Progenitor cell of endocrine pancreas (in vitro differentiated cells): ENCODE results near the gene CTU2. TPM values are rescaled to one million over a fixed set of nuclear protein-coding genes. Genes with fewer than 3 reads are reported as not detected.
"Not testable (repeated sequence)": the region's sequence is repeated elsewhere in the genome, so short reads cannot be mapped to it uniquely, and the experiment has no call there.

Experiments
- DNase-seq: peaks from one replicate; pipeline ENCODE4 v3.0.0; 2021; ENCODE audit warnings: low spot score; ENCODE audit not compliant: unreplicated experiment
- H3K27ac Mint-ChIP-seq: 2 replicates; pipeline ENCODE4 v1.8.0; 2021; ENCODE audit warnings: mild to moderate bottlenecking, moderate library complexity, mixed read lengths
- H3K27me3 Mint-ChIP-seq: 2 replicates; pipeline ENCODE4 v1.8.0; 2021; ENCODE audit warnings: mixed read lengths
- H3K36me3 Mint-ChIP-seq: 2 replicates; pipeline ENCODE4 v1.8.0; 2022; ENCODE audit warnings: mixed read lengths; ENCODE audit not compliant: insufficient read depth
- H3K4me1 Mint-ChIP-seq: 2 replicates; pipeline ENCODE4 v1.8.0; 2021; ENCODE audit warnings: low read depth, mixed read lengths
- H3K4me3 Mint-ChIP-seq: 2 replicates; pipeline ENCODE4 v1.8.0; 2021; ENCODE audit warnings: low read depth, mild to moderate bottlenecking, moderate library complexity, mixed read lengths
- H3K9me3 Mint-ChIP-seq: 2 replicates; pipeline ENCODE4 v1.8.0; 2021; ENCODE audit warnings: low read depth, mixed read lengths
- total RNA-seq: library from RNA; stranded (reverse); gene quantifications from 2 replicates; pipeline ENCODE4 v1.2.1, GENCODE V29; 2021
- TF ChIP-seq, protein P1 (sequence below): fragments of 200-600 bp; sonication (generic); IDR thresholded peaks from one replicate; pipeline ENCODE4 v1.5.0; 2021; ENCODE audit warnings: antibody characterized with exemption, mild to moderate bottlenecking; ENCODE audit not compliant: unreplicated experiment

CTU2 gene
- total RNA-seq, 1 donor from 2014 or later: 17.2 TPM

DNA sequence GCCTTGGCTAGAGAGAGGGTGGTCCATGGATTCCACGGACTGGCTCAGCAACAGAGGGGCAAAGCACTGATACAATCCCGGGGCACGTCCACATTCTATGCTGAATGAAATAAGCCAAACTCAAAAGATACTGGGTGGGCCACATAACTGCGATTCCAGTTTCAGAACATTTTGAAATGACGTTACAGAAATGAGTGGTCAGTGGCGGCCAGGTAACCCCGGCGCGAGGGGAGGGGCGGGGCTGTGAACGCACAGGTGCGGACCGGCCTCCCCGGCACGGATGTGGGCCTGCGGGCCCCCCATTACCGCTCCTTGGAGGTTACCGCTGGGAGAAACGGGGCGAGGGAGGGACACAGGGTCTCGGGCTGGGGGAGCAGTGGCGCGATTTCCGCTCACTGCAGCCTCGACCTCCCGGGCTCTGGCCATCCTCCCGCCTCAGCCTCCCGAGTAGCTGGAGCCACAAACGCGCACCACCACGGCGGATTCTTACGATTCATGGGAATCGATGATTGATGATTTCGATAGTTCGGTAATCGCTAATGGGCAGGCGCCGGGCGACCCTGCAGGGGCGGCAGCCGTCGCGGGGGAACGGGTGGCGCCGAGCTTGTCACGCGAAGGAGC is 44.0 kb upstream of the CTU2 start:
- TF ChIP-seq, protein P1, sequence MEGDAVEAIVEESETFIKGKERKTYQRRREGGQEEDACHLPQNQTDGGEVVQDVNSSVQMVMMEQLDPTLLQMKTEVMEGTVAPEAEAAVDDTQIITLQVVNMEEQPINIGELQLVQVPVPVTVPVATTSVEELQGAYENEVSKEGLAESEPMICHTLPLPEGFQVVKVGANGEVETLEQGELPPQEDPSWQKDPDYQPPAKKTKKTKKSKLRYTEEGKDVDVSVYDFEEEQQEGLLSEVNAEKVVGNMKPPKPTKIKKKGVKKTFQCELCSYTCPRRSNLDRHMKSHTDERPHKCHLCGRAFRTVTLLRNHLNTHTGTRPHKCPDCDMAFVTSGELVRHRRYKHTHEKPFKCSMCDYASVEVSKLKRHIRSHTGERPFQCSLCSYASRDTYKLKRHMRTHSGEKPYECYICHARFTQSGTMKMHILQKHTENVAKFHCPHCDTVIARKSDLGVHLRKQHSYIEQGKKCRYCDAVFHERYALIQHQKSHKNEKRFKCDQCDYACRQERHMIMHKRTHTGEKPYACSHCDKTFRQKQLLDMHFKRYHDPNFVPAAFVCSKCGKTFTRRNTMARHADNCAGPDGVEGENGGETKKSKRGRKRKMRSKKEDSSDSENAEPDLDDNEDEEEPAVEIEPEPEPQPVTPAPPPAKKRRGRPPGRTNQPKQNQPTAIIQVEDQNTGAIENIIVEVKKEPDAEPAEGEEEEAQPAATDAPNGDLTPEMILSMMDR: no peak
- Mint-ChIP-seq H3K27me3 (no peaks in the 10 kb centered on the region), H3K36me3 (peaks cover 4% of the 10 kb centered on the region), H3K9me3 (no peaks in the 10 kb centered on the region), H3K27ac (peak overlapping the region; percentile 55), H3K4me1 (peaks cover 6% of the 10 kb centered on the region), H3K4me3 (peak overlapping the region; percentile 89)
- DNase-seq: peak; percentile 16

GRCh38 chr16:88662843-88663606 is 43.3 kb upstream of the CTU2 start, which contains the start of gene MVD:
Gene MVD, minus strand, starts transcription at chr16:88663091. Its CDS starts 11 bp downstream, at chr16:88663080.
- Mint-ChIP-seq H3K27ac (peak within 1 kb of the TSS; percentile 93), H3K4me3 (peak within 1 kb of the TSS; percentile 89), H3K36me3 (peaks cover 4% of the 10 kb centered on the region), H3K4me1 (peaks cover 6% of the 10 kb centered on the region), H3K9me3 (no peaks in the 10 kb centered on the region), H3K27me3 (no peaks in the 10 kb centered on the region)
- TF ChIP-seq, protein P1: no peak
- peak; percentile 95 for DNase-seq

- Mint-ChIP-seq H3K27ac (no peak overlapping the region), H3K4me1 (peaks cover 6% of the 10 kb centered on the region), H3K36me3 (peaks cover 3% of the 10 kb centered on the region), H3K9me3 (no peaks in the 10 kb centered on the region), H3K27me3 (no peaks in the 10 kb centered on the region), H3K4me3 (peak overlapping the region; percentile 52)
- TF ChIP-seq, protein P1: no peak
- no peak for DNase-seq
Observed at GRCh38 chr16:88665148-88665547, 41.2 kb upstream of the CTU2 start.

GRCh38 chr16:88665570-88665969 is 40.7 kb upstream of the CTU2 start:
- peaks cover 6% of the 10 kb centered on the region for H3K4me1 Mint-ChIP-seq
- H3K4me3 Mint-ChIP-seq: peak overlapping the region; percentile 52
- no peak for DNase-seq
- H3K9me3 Mint-ChIP-seq: no peaks in the 10 kb centered on the region
- TF ChIP-seq, protein P1: no peak
- H3K27ac Mint-ChIP-seq: no peak overlapping the region
- H3K27me3 Mint-ChIP-seq: no peaks in the 10 kb centered on the region
- peaks cover 1% of the 10 kb centered on the region for H3K36me3 Mint-ChIP-seq

GRCh38 chr16:88667461-88667860 is 38.8 kb upstream of the CTU2 start:
- Mint-ChIP-seq H3K27me3 (no peaks in the 10 kb centered on the region), H3K36me3 (peaks cover 1% of the 10 kb centered on the region), H3K4me1 (no peaks in the 10 kb centered on the region), H3K4me3 (no peak overlapping the region), H3K9me3 (no peaks in the 10 kb centered on the region), H3K27ac (no peak overlapping the region)
- no peak for DNase-seq
- TF ChIP-seq, protein P1: no peak

DNA sequence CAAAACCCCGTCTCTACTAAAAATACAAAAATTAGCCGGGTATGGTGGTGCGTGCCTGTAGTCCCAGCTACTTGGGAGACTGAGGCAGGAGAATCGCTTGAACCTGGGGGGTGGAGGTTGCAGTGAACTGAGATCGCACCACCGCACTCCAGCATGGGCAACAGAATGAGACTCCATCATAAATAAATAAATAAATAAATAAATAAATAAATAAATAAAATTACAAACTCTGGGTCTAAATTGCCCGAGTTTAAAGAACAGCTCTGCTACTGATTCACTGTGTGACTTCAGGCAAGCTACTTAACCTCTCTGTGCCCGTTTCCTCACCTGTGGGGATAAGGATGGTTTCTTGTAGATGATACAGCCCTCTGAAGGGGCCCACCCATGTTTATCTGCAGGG is 36.8 kb upstream of the CTU2 start:
- not testable (repeated sequence) for DNase-seq, H3K36me3 Mint-ChIP-seq, H3K9me3 Mint-ChIP-seq, H3K27ac Mint-ChIP-seq, H3K4me3 Mint-ChIP-seq, H3K4me1 Mint-ChIP-seq, H3K27me3 Mint-ChIP-seq
